NCI-H345 treated with DMSO at 0.1 percent for 48 hours (cell line): ENCODE measurements around the gene GNG8.

ENCODE experiments used
- DNase-seq: peaks from one replicate; lab custom pipeline; 2025; ENCODE audit not compliant: unreplicated experiment; lab: John Stamatoyannopoulos, UW

Gene GNG8

GRCh38 chr19:46620716-46621115, 15.3 kb downstream of the GNG8 start:
- no peak for DNase-seq

GRCh38 chr19:46620267-46620666, 15.7 kb downstream of the GNG8 start:
- no peak for DNase-seq

GRCh38 chr19:46618670-46619231, 17.3 kb downstream of the GNG8 start:
- no peak for DNase-seq

GRCh38 chr19:46617601-46618000, 18.4 kb downstream of the GNG8 start:
- DNase-seq = no peak

GRCh38 chr19:46616631-46617322, 19.2 kb downstream of the GNG8 start:
- no peak for DNase-seq

GRCh38 chr19:46615966-46616365, 20.0 kb downstream of the GNG8 start:
- no peak for DNase-seq

- DNase-seq = peak; percentile 21
Measured at GRCh38 chr19:46614114-46614722, 21.8 kb downstream of the GNG8 start.

GRCh38 chr19:46613525-46613924, 22.5 kb downstream of the GNG8 start:
- DNase-seq = no peak

- DNase-seq = no peak
Measured at GRCh38 chr19:46611776-46612175, 24.2 kb downstream of the GNG8 start.

GRCh38 chr19:46610851-46611770, 24.9 kb downstream of the GNG8 start:
- no peak for DNase-seq

GRCh38 chr19:46610413-46610775, 25.6 kb downstream of the GNG8 start:
- no peak for DNase-seq

- DNase-seq = no peak
Measured at GRCh38 chr19:46609511-46610412, 26.2 kb downstream of the GNG8 start.

- DNase-seq = no peak
Measured at GRCh38 chr19:46608581-46609345, 27.2 kb downstream of the GNG8 start.

- no peak for DNase-seq
Measured at GRCh38 chr19:46608178-46608577, 27.8 kb downstream of the GNG8 start.

- peak; percentile 93 for DNase-seq
Measured at GRCh38 chr19:46607448-46607841, 28.6 kb downstream of the GNG8 start.

GRCh38 chr19:46606681-46607447, 29.1 kb downstream of the GNG8 start:
- DNase-seq = no peak

- DNase-seq = no peak
Measured at GRCh38 chr19:46606019-46606418, 30.0 kb downstream of the GNG8 start.

- no peak for DNase-seq
Measured at GRCh38 chr19:46605356-46605821, 30.6 kb downstream of the GNG8 start.

- no peak for DNase-seq
Measured at GRCh38 chr19:46604781-46605355, 31.1 kb downstream of the GNG8 start.
